Rectal smooth muscle tissue (tissue), 1 donor: ENCODE measurements around the gene WIPF1.

Experiments used
- H3K27ac ChIP-seq: one replicate; pipeline ENCODE4 v1.7.0; 2013; ENCODE audit warnings: low read depth, low read length, inconsistent platforms
- H3K27me3 ChIP-seq: one replicate; pipeline ENCODE4 v1.7.0; 2013; ENCODE audit warnings: low read length; ENCODE audit not compliant: control insufficient read depth, insufficient read depth
- H3K36me3 ChIP-seq: one replicate; pipeline ENCODE4 v1.7.0; 2013; ENCODE audit warnings: low read length; ENCODE audit not compliant: control insufficient read depth, insufficient read depth
- H3K4me1 ChIP-seq: one replicate; pipeline ENCODE4 v1.7.0; 2013; ENCODE audit warnings: low read length; ENCODE audit not compliant: control insufficient read depth, insufficient read depth
- H3K4me3 ChIP-seq: one replicate; pipeline ENCODE4 v1.7.0; 2013; ENCODE audit warnings: low read length
- H3K9ac ChIP-seq: one replicate; pipeline ENCODE4 v1.7.0; 2013; ENCODE audit warnings: low read length

WIPF1 gene

DNA sequence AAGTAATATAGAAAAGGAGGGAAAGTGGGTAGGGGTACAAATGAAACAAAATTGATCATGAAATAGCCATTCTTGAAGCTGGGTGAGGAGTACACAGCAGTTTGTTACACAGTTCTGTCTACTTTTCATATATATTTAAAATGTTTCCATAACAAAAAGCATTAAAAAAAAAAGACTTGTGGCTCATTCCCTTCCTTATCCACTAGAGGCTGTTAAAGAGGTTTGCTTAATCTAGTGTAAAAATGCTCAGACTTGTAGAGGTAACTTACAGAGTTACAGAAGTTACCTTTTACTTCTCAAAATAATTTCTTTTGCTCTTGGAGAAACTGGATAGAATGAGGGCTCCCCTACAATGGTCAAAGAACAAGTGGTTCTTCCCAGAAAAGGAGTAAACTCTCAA is 8.1 kb upstream of the WIPF1 start:
- Histone ChIP-seq H3K36me3 (no peaks in the 10 kb centered on the region), H3K4me1 (peaks cover 24% of the 10 kb centered on the region), H3K4me3 (no peak overlapping the region), H3K27ac (no peak overlapping the region), H3K9ac (no peak overlapping the region), H3K27me3 (no peaks in the 10 kb centered on the region)

DNA sequence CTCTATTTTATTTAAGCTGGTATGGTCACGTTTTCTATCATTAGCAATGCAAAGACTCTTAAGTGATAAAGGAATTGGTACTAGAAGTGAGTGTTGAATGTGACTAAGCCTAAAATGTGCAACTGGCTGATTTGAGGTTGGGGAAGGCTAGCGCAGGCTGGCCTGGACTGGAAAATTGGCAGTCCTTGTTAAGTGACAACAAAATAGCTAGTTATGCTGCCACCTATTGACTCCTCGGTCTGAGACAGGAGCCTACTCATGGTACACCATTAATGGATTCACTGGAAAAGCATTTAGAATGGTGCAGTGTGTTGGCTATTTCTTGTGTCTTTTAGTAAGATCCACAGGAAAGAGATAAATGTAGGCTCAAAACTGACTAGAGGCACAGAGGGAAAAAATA is 5.7 kb upstream of the WIPF1 start:
- Histone ChIP-seq H3K4me3 (no peak overlapping the region), H3K9ac (no peak overlapping the region), H3K27ac (no peak overlapping the region), H3K27me3 (no peaks in the 10 kb centered on the region), H3K36me3 (no peaks in the 10 kb centered on the region), H3K4me1 (peaks cover 21% of the 10 kb centered on the region)

- Histone ChIP-seq H3K27me3 (no peaks in the 10 kb centered on the region), H3K27ac (no peak overlapping the region), H3K4me3 (no peak overlapping the region), H3K9ac (no peak overlapping the region), H3K4me1 (peaks cover 15% of the 10 kb centered on the region), H3K36me3 (no peaks in the 10 kb centered on the region)
Observed at GRCh38 chr2:174602745-174603144, 5.1 kb upstream of the WIPF1 start.

DNA sequence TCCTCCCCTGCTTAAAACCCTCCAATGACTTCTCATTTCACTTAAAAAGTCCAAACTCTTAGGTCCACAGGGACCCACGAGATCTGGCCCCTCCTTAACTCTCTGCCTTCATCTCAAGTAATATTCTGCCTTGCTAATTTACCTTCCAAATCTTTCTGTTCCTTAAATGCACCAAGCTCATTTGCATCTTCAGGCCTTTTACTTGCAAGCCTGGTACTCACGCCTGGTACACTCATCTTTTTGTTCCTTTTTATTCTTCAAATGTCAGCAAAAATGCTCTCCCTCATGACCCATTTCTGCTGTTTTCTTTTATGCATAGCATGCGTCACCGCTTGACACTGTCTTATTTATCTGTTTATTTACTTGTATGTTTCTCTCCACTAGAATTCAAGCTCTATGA is 2.7 kb upstream of the WIPF1 start:
- no peaks in the 10 kb centered on the region for H3K36me3 ChIP-seq
- H3K27me3 ChIP-seq = no peaks in the 10 kb centered on the region
- no peak overlapping the region for H3K9ac ChIP-seq
- no peak overlapping the region for H3K4me3 ChIP-seq
- H3K27ac ChIP-seq = no peak overlapping the region
- H3K4me1 ChIP-seq = peaks cover 18% of the 10 kb centered on the region

GRCh38 chr2:174599310-174599921 is 1.8 kb upstream of the WIPF1 start:
- no peak overlapping the region for H3K4me3 ChIP-seq
- peaks cover 18% of the 10 kb centered on the region for H3K4me1 ChIP-seq
- no peak overlapping the region for H3K9ac ChIP-seq
- no peak overlapping the region for H3K27ac ChIP-seq
- H3K36me3 ChIP-seq = no peaks in the 10 kb centered on the region
- no peaks in the 10 kb centered on the region for H3K27me3 ChIP-seq

- H3K27ac ChIP-seq = peak overlapping the region; percentile 25
- no peak overlapping the region for H3K9ac ChIP-seq
- H3K4me1 ChIP-seq = peaks cover 27% of the 10 kb centered on the region
- H3K36me3 ChIP-seq = no peaks in the 10 kb centered on the region
- no peaks in the 10 kb centered on the region for H3K27me3 ChIP-seq
- peak overlapping the region; percentile 45 for H3K4me3 ChIP-seq
Observed at GRCh38 chr2:174597009-174597344, 627 bp downstream of the WIPF1 start.

- no peaks in the 10 kb centered on the region for H3K36me3 ChIP-seq
- H3K27me3 ChIP-seq = no peaks in the 10 kb centered on the region
- peaks cover 27% of the 10 kb centered on the region for H3K4me1 ChIP-seq
- peak overlapping the region; percentile 40 for H3K27ac ChIP-seq
- H3K4me3 ChIP-seq = peak overlapping the region; percentile 53
- no peak overlapping the region for H3K9ac ChIP-seq
Observed at GRCh38 chr2:174595891-174596397, 1.7 kb downstream of the WIPF1 start.

DNA sequence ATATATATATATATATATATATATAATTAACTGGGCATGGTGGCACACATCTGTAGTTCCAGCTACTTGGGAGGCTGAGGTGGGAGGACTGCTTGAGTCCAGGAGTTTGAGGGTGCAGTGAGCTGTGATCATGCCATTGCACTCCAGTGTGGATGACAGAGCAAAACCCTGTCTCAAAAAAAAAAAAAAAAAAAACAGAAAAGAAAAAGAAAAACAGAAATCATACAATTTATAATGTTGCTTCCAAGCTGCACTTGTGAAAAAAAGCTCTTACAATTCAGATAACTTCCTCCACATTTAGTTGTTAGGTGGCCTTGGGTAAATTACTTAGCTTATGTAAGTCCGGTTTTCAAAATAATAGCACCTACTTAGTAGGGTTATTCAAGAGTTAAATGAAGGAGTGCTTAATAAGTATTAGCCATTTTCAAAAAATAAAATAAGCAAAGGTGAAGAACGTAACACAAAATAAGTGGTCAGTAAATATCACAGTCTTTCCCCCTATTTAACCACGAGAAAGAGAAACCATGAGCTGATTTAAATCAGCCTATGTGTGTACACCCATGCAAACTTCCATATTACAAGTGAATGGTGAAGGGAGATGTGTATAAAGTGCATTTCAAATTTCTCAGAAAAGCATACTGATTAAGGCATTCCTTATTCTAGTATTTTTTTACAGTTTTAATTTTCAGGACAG is 2.3 kb downstream of the WIPF1 start:
- Histone ChIP-seq H3K4me3 (peak overlapping the region; percentile 35), H3K27ac (peak overlapping the region; percentile 34), H3K36me3 (no peaks in the 10 kb centered on the region), H3K4me1 (peaks cover 27% of the 10 kb centered on the region), H3K27me3 (no peaks in the 10 kb centered on the region), H3K9ac (no peak overlapping the region)

GRCh38 chr2:174594456-174594855 is 3.1 kb downstream of the WIPF1 start:
- Histone ChIP-seq H3K4me1 (peaks cover 27% of the 10 kb centered on the region), H3K36me3 (no peaks in the 10 kb centered on the region), H3K27ac (no peak overlapping the region), H3K4me3 (no peak overlapping the region), H3K27me3 (no peaks in the 10 kb centered on the region), H3K9ac (no peak overlapping the region)

GRCh38 chr2:174593574-174594203 is 3.9 kb downstream of the WIPF1 start:
- Histone ChIP-seq H3K36me3 (no peaks in the 10 kb centered on the region), H3K27ac (peak overlapping the region; percentile 72), H3K27me3 (no peaks in the 10 kb centered on the region), H3K4me3 (peak overlapping the region; percentile 45), H3K4me1 (peaks cover 27% of the 10 kb centered on the region), H3K9ac (no peak overlapping the region)

- Histone ChIP-seq H3K27me3 (no peaks in the 10 kb centered on the region), H3K27ac (no peak overlapping the region), H3K4me1 (peaks cover 29% of the 10 kb centered on the region), H3K4me3 (no peak overlapping the region), H3K9ac (no peak overlapping the region), H3K36me3 (no peaks in the 10 kb centered on the region)
Observed at GRCh38 chr2:174593041-174593440, 4.6 kb downstream of the WIPF1 start.

DNA sequence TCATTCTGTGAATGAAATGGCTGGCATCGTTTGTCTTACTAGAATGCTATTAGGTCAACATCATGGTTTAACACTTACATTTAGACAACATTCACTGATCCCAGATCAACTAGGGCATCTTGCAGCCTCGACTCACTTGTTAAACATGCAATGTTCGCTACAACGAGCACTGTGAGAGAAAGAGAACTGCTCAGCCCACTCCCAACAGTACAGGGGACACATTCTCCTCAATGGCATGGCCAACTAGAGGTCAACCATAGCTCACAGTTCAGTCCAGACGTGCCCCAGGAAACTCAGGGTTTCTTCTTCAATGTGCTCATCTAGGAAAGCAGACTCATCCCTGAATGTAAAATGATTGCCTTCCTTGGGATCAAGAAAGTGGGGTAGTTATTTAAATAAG is 5.9 kb downstream of the WIPF1 start:
- Histone ChIP-seq H3K9ac (no peak overlapping the region), H3K36me3 (no peaks in the 10 kb centered on the region), H3K27me3 (no peaks in the 10 kb centered on the region), H3K27ac (no peak overlapping the region), H3K4me3 (no peak overlapping the region), H3K4me1 (peaks cover 23% of the 10 kb centered on the region)
